NB4 (cell line): ENCODE results near the gene CFAP221.

ENCODE experiments used
- CTCF ChIP-seq: IDR thresholded peaks from one replicate; pipeline ENCODE4 v1.5.1; 2012; ENCODE audit warnings: low read depth, low read length
- POLR2A ChIP-seq: IDR thresholded peaks from 2 replicates; pipeline ENCODE4 v1.6.1; 2011; ENCODE audit warnings: mild to moderate bottlenecking; ENCODE audit not compliant: insufficient read length; ENCODE audit errors: extremely low read depth
- TF ChIP-seq, protein P1 (sequence below): IDR thresholded peaks from 2 replicates; pipeline ENCODE4 v1.6.1; 2011; ENCODE audit warnings: low read depth, low read length

- TF ChIP-seq CTCF (no peak), POLR2A (no peak)
- TF ChIP-seq, protein P1, sequence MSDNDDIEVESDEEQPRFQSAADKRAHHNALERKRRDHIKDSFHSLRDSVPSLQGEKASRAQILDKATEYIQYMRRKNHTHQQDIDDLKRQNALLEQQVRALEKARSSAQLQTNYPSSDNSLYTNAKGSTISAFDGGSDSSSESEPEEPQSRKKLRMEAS: no peak
Observed at GRCh38 chr2:119649364-119649917, 105.2 kb downstream of the CFAP221 start.
